Measurements from ENCODE around the gene ANTXR2.
"Not testable (repeated sequence)": the region's sequence is repeated elsewhere in the genome, so short reads cannot be mapped to it uniquely, and the experiment has no call there.

The ANTXR2 gene

GRCh38 chr4:80007745-80008149 is 65.3 kb downstream of the ANTXR2 start:
- TF ChIP-seq MAX (IDR thresholded peaks at IDR 0.05; ENCODE audit: low read depth, low read length), result no peak
- no peak for TF ChIP-seq MYC (IDR thresholded peaks at IDR 0.05; ENCODE audit: low read depth, low read length)
- TF ChIP-seq POLR2A (IDR thresholded peaks at IDR 0.05; ENCODE audit: extremely low read depth, insufficient read length), result no peak
- no peak for TF ChIP-seq CTCF (IDR thresholded peaks at IDR 0.05; ENCODE audit: low read depth, low read length)
- DNase-seq (ENCODE audit: low read depth), result no peak
- no peak overlapping the region for H3K4me3 ChIP-seq (ENCODE audit: low read depth, low read length)

GRCh38 chr4:80006935-80007744 is 65.9 kb downstream of the ANTXR2 start:
- TF ChIP-seq MYC (IDR thresholded peaks at IDR 0.05; ENCODE audit: low read depth, low read length) (0 out of 2 replicates have a peak, but pooled peaks have one; percentile 33), CTCF (IDR thresholded peaks at IDR 0.05; ENCODE audit: low read depth, low read length) (no peak)
- peak; percentile 44 for DNase-seq (ENCODE audit: low read depth)

GRCh38 chr4:80005863-80006262 is 67.2 kb downstream of the ANTXR2 start:
- H3K4me3 ChIP-seq (ENCODE audit: low read depth, low read length), result no peak overlapping the region
- TF ChIP-seq POLR2A (IDR thresholded peaks at IDR 0.05; ENCODE audit: extremely low read depth, insufficient read length), result no peak
- TF ChIP-seq MYC (IDR thresholded peaks at IDR 0.05; ENCODE audit: low read depth, low read length), result no peak
- no peak for TF ChIP-seq MAX (IDR thresholded peaks at IDR 0.05; ENCODE audit: low read depth, low read length)
- TF ChIP-seq CTCF (IDR thresholded peaks at IDR 0.05; ENCODE audit: low read depth, low read length), result no peak
- no peak for DNase-seq (ENCODE audit: low read depth)

More at GRCh38 chr4:80006935-80007744, 65.9 kb downstream of the ANTXR2 start:
- no peak overlapping the region for H3K4me3 ChIP-seq (ENCODE audit: low read depth, low read length)

GRCh38 chr4:80004319-80004718 is 68.7 kb downstream of the ANTXR2 start:
- no peak overlapping the region for H3K4me3 ChIP-seq (ENCODE audit: low read depth, low read length)
- no peak for DNase-seq (ENCODE audit: low read depth)
- no peak for TF ChIP-seq MAX (IDR thresholded peaks at IDR 0.05; ENCODE audit: low read depth, low read length)
- TF ChIP-seq POLR2A (IDR thresholded peaks at IDR 0.05; ENCODE audit: extremely low read depth, insufficient read length), result no peak
- no peak for TF ChIP-seq CTCF (IDR thresholded peaks at IDR 0.05; ENCODE audit: low read depth, low read length)
- TF ChIP-seq MYC (IDR thresholded peaks at IDR 0.05; ENCODE audit: low read depth, low read length), result no peak

GRCh38 chr4:80002559-80002958 is 70.5 kb downstream of the ANTXR2 start:
- H3K4me3 ChIP-seq (ENCODE audit: low read depth, low read length); DNase-seq (ENCODE audit: low read depth): not testable (repeated sequence)

GRCh38 chr4:79999048-79999447 is 74.0 kb downstream of the ANTXR2 start:
- DNase-seq (ENCODE audit: low read depth); H3K4me3 ChIP-seq (ENCODE audit: low read depth, low read length): not testable (repeated sequence)

- DNase-seq (ENCODE audit: low read depth), result no peak
- no peak for TF ChIP-seq MYC (IDR thresholded peaks at IDR 0.05; ENCODE audit: low read depth, low read length)
- TF ChIP-seq CTCF (IDR thresholded peaks at IDR 0.05; ENCODE audit: low read depth, low read length), result no peak
- no peak for TF ChIP-seq POLR2A (IDR thresholded peaks at IDR 0.05; ENCODE audit: extremely low read depth, insufficient read length)
- TF ChIP-seq MAX (IDR thresholded peaks at IDR 0.05; ENCODE audit: low read depth, low read length), result no peak
- H3K4me3 ChIP-seq (ENCODE audit: low read depth, low read length), result no peak overlapping the region
These were observed 74.8 kb downstream of the ANTXR2 start for GRCh38 chr4:79998201-79998600.
